H9 (cell line): ENCODE measurements around the gene ITGB6. TPM values are rescaled to one million over a fixed set of nuclear protein-coding genes. Genes with fewer than 3 reads are reported as not detected.

Source experiments
- DNase-seq: peaks from one replicate; pipeline ENCODE4 v3.0.0-alpha.2; 2017
- H2AFZ ChIP-seq: one replicate; pipeline ENCODE4 v1.6.1; 2013; ENCODE audit warnings: mild to moderate bottlenecking, low read length, control low read depth, moderate library complexity
- H2AK5ac ChIP-seq: 2 replicates; pipeline ENCODE4 v1.6.1; 2013; ENCODE audit warnings: low read length, control low read depth, mixed read lengths; ENCODE audit not compliant: insufficient read length
- H2BK120ac ChIP-seq: one replicate; pipeline ENCODE4 v1.6.1; 2013; ENCODE audit warnings: low read depth, mild to moderate bottlenecking, low read length, control low read depth, inconsistent platforms; ENCODE audit not compliant: poor library complexity, severe bottlenecking
- H2BK12ac ChIP-seq: 2 replicates; pipeline ENCODE4 v1.6.1; 2013; ENCODE audit warnings: low read length, control low read depth, mixed read lengths, low read depth; ENCODE audit not compliant: insufficient read length
- H2BK15ac ChIP-seq: 2 replicates; pipeline ENCODE4 v1.6.1; 2013; ENCODE audit warnings: low read depth, low read length, control low read depth
- H2BK20ac ChIP-seq: one replicate; pipeline ENCODE4 v1.6.1; 2013; ENCODE audit warnings: low read depth, mild to moderate bottlenecking, low read length, control low read depth, inconsistent platforms; ENCODE audit not compliant: poor library complexity, severe bottlenecking
- H2BK5ac ChIP-seq: 2 replicates; pipeline ENCODE4 v1.6.1; 2013; ENCODE audit warnings: low read length, control low read depth, mixed read lengths; ENCODE audit not compliant: insufficient read length
- H3K14ac ChIP-seq: 2 replicates; pipeline ENCODE4 v1.6.1; 2013; ENCODE audit warnings: low read length, control low read depth; ENCODE audit not compliant: insufficient read depth
- H3K18ac ChIP-seq: 2 replicates; pipeline ENCODE4 v1.6.1; 2013; ENCODE audit warnings: low read depth, mild to moderate bottlenecking, mixed read lengths, low read length, control low read depth; ENCODE audit not compliant: insufficient read length
- H3K23ac ChIP-seq: 2 replicates; pipeline ENCODE4 v1.6.1; 2013; ENCODE audit warnings: low read length, control low read depth, mixed read lengths, low read depth; ENCODE audit not compliant: insufficient read length
- H3K23me2 ChIP-seq: 2 replicates; pipeline ENCODE4 v1.6.1; 2013; ENCODE audit warnings: low read depth, mild to moderate bottlenecking, mixed read lengths, low read length, control low read depth; ENCODE audit not compliant: insufficient read length, poor library complexity, severe bottlenecking
- H3K27ac ChIP-seq: 2 replicates; pipeline ENCODE4 v1.5.1; 2013; ENCODE audit warnings: low read length, control low read depth, mixed read lengths, low read depth; ENCODE audit not compliant: insufficient read length
- H3K27me3 ChIP-seq: 2 replicates; pipeline ENCODE4 v1.6.1; 2013; ENCODE audit warnings: low read length, control low read depth, inconsistent platforms; ENCODE audit not compliant: insufficient read depth
- H3K4ac ChIP-seq: 2 replicates; pipeline ENCODE4 v1.6.1; 2013; ENCODE audit warnings: low read depth, mild to moderate bottlenecking, control low read depth, inconsistent platforms, low read length, moderate library complexity
- H3K4me1 ChIP-seq: 2 replicates; pipeline ENCODE4 v1.6.1; 2013; ENCODE audit warnings: low read length, control low read depth, inconsistent platforms; ENCODE audit not compliant: insufficient read depth
- H3K4me2 ChIP-seq: 2 replicates; pipeline ENCODE4 v1.6.1; 2013; ENCODE audit warnings: low read length, control low read depth, mixed read lengths; ENCODE audit not compliant: insufficient read length, insufficient read depth
- H3K56ac ChIP-seq: 2 replicates; pipeline ENCODE4 v1.6.1; 2013; ENCODE audit warnings: low read depth, mild to moderate bottlenecking, mixed read lengths, low read length, control low read depth; ENCODE audit not compliant: insufficient read length
- H3K79me1 ChIP-seq: 2 replicates; pipeline ENCODE4 v1.6.1; 2013; ENCODE audit warnings: low read depth, mild to moderate bottlenecking, moderate library complexity, low read length, control low read depth, inconsistent platforms; ENCODE audit not compliant: insufficient read depth, poor library complexity, severe bottlenecking
- H3K79me2 ChIP-seq: 2 replicates; pipeline ENCODE4 v1.6.1; 2013; ENCODE audit warnings: low read length, control low read depth, inconsistent platforms; ENCODE audit not compliant: insufficient read depth
- H3K9ac ChIP-seq: 2 replicates; pipeline ENCODE4 v1.6.1; 2013; ENCODE audit warnings: low read length, control low read depth, mixed read lengths; ENCODE audit not compliant: insufficient read length; ENCODE audit errors: extremely low read depth
- H3K9me3 ChIP-seq: one replicate; pipeline ENCODE4 v1.6.1; 2013; ENCODE audit warnings: low read depth, low read length, inconsistent platforms; ENCODE audit not compliant: control insufficient read depth
- H3T11ph ChIP-seq: one replicate; pipeline ENCODE4 v1.6.1; 2013; ENCODE audit warnings: mild to moderate bottlenecking, low read length, control low read depth, inconsistent platforms
- H4K20me1 ChIP-seq: one replicate; pipeline ENCODE4 v1.6.1; 2013; ENCODE audit not compliant: control insufficient read depth, insufficient read length, insufficient read depth
- H4K5ac ChIP-seq: 2 replicates; pipeline ENCODE4 v1.6.1; 2013; ENCODE audit warnings: low read depth, mild to moderate bottlenecking, mixed read lengths, low read length, control low read depth; ENCODE audit not compliant: insufficient read length
- H4K8ac ChIP-seq: replicated peaks from 2 replicates; pipeline ENCODE4 v1.6.1; 2013; ENCODE audit warnings: low read length, control low read depth, mixed read lengths, low read depth; ENCODE audit not compliant: insufficient read length
- H4K91ac ChIP-seq: 2 replicates; pipeline ENCODE4 v1.6.1; 2013; ENCODE audit warnings: low read depth, mild to moderate bottlenecking, moderate library complexity, mixed read lengths, low read length, control low read depth; ENCODE audit not compliant: insufficient read length
- H3K27ac Mint-ChIP-seq, 3 experiments: 2 replicates in 2 of 3; 3 replicates in 1 of 3; pipeline ENCODE4 v1.8.0; 2020 to 2021; ENCODE audit warnings: mixed read lengths in 3 of 3, mild to moderate bottlenecking in 1 of 3, moderate library complexity in 1 of 3
- H3K27me3 Mint-ChIP-seq: 2 replicates; pipeline ENCODE4 v1.8.0; 2021; ENCODE audit warnings: low read depth, mild to moderate bottlenecking, moderate library complexity, mixed read lengths
- H3K36me3 Mint-ChIP-seq, 3 experiments: 2 replicates in 2 of 3; 3 replicates in 1 of 3; pipeline ENCODE4 v1.8.0; 2020 to 2021; ENCODE audit warnings: low read depth in 3 of 3, mixed read lengths in 3 of 3; ENCODE audit not compliant: insufficient read depth in 1 of 3
- H3K4me1 Mint-ChIP-seq, 2 experiments: 2 replicates each; pipeline ENCODE4 v1.8.0; 2020; ENCODE audit warnings: mixed read lengths in 2 of 2
- H3K4me3 Mint-ChIP-seq, 2 experiments: 2 replicates in 1 of 2; 3 replicates in 1 of 2; pipeline ENCODE4 v1.8.0; 2020 to 2021; ENCODE audit warnings: mild to moderate bottlenecking in 2 of 2, mixed read lengths in 2 of 2, moderate library complexity in 1 of 2
- H3K9me3 Mint-ChIP-seq, 2 experiments: 2 replicates in 1 of 2; 3 replicates in 1 of 2; pipeline ENCODE4 v1.8.0; 2020; ENCODE audit warnings: mild to moderate bottlenecking in 2 of 2, mixed read lengths in 2 of 2, moderate library complexity in 1 of 2
- CTCF ChIP-seq: fragments of 200-600 bp; sonication (generic); conservative IDR thresholded peaks from 3 replicates; pipeline ENCODE4 v1.8.0; 2021; ENCODE audit warnings: antibody characterized with exemption, mild to moderate bottlenecking
- WGBS: extraction: QIAGEN DNeasy Blood & Tissue Kit; methylation state at CpG from one replicate; pipeline ENCODE4 v1.1.7; 2013; ENCODE audit warnings: missing lambda C conversion rate, low lambda C conversion rate, mixed read lengths; ENCODE audit not compliant: insufficient read length; ENCODE audit errors: extremely low coverage; 5-methylcytosine and 5-hydroxymethylcytosine counted together
- total RNA-seq: library from RNA; stranded (reverse); gene quantifications from 2 replicates; pipeline ENCODE4 v1.2.1, GENCODE V29; 2021

ITGB6 gene
- total RNA-seq, 1 experiment from 2014 or later: not detected

GRCh38 chr2:160087854-160088745 lies 112.0 kb downstream of the ITGB6 start:
- H3K18ac ChIP-seq: no peak overlapping the region
- no peaks in the 10 kb centered on the region for H4K20me1 ChIP-seq
- H3K4me1 ChIP-seq: no peaks in the 10 kb centered on the region
- H3K27me3 ChIP-seq: no peaks in the 10 kb centered on the region
- no peak overlapping the region for H4K91ac ChIP-seq
- H3K27ac ChIP-seq: no peak overlapping the region
- H2BK5ac ChIP-seq: no peak overlapping the region
- H2AFZ ChIP-seq: no peak overlapping the region
- H3K14ac ChIP-seq: no peak overlapping the region
- no peak for DNase-seq
- H2BK15ac ChIP-seq: no peak overlapping the region
- no peaks in the 10 kb centered on the region for H3K23me2 ChIP-seq
- peaks cover 74 to 77% of the 10 kb centered on the region in 2 experiments for H3K9me3 Mint-ChIP-seq
- no peak overlapping the region for H4K8ac ChIP-seq
- no CpG with 5 or more reads among the region's 4 CpGs for WGBS
- peaks cover 42% of the 10 kb centered on the region for H3K9me3 ChIP-seq
- no peak overlapping the region for H2AK5ac ChIP-seq
- peaks cover 5% of the 10 kb centered on the region for H3K27me3 Mint-ChIP-seq
- TF ChIP-seq CTCF: peak; percentile 50; the same call in 2 of the 3 replicates
- H3K23ac ChIP-seq: no peak overlapping the region
- no peak overlapping the region for H2BK20ac ChIP-seq
- no peaks in the 10 kb centered on the region for H3K4me1 Mint-ChIP-seq
- H2BK120ac ChIP-seq: no peak overlapping the region
- no peak overlapping the region for H4K5ac ChIP-seq
- H2BK12ac ChIP-seq: no peak overlapping the region
- H3K36me3 Mint-ChIP-seq: peaks cover 27 to 57% (median 43%) of the 10 kb centered on the region in 3 experiments
- no peak overlapping the region for H3K4me2 ChIP-seq
- no peaks in the 10 kb centered on the region for H3K79me1 ChIP-seq
- H3K27ac Mint-ChIP-seq: no peak overlapping the region
- no peak overlapping the region for H3K9ac ChIP-seq
- H3K4me3 Mint-ChIP-seq: no peak overlapping the region
- H3K4ac ChIP-seq: no peak overlapping the region
- H3T11ph ChIP-seq: no peak overlapping the region
- H3K79me2 ChIP-seq: no peaks in the 10 kb centered on the region
- no peak overlapping the region for H3K56ac ChIP-seq
